GM18511 (cell line): Measurements from ENCODE around the gene FAM89B.

Experiments
- ATAC-seq: cut with Tn5 transposase; IDR thresholded peaks from one replicate; pipeline ENCODE4 v1.9.1; 2021; ENCODE audit warnings: mild to moderate bottlenecking, moderate library complexity; ENCODE audit not compliant: unreplicated experiment

FAM89B gene

DNA sequence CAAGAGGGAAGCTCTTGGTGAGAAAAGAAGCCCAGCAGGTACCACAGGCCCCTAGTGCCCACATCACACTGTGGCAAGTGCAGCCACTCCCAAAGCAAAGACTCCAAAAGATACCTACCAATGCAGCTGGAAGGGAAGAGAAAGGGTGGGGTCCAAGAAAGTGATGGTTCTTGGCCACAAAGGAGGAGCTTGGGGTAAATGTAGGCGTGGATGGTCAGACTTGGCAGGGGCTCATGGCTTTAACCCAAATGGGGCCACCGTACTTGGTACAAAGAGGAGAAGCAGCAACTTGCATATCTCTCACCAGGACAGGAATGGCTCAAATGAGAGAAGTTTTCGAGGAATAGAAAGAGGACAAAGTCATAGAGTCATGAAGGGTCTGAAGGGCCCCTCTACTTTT lies 36.9 kb downstream of the FAM89B start:
- ATAC-seq = no peak

DNA sequence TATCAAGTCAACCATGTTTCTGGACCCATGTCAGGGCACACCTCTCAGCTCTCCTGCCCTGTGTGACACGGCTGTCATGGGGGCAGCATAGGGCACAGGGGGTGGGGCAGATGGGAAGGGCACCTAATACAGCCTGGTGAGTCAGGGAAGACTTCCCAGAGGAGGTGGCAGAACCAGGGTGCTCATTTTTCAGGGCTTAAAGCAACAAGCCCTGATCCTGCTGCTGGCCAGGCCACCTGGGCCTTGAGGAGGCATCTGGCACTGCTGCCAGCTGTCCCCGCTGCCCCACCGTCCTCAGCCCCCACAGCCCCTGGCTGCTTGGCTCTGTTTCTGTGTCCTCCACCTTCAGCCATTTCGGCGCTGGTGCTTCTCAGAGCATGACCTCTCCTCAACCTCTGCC lies 37.3 kb downstream of the FAM89B start:
- ATAC-seq = no peak

GRCh38 chr11:65610404-65610803 lies 38.1 kb downstream of the FAM89B start:
- no peak for ATAC-seq

DNA sequence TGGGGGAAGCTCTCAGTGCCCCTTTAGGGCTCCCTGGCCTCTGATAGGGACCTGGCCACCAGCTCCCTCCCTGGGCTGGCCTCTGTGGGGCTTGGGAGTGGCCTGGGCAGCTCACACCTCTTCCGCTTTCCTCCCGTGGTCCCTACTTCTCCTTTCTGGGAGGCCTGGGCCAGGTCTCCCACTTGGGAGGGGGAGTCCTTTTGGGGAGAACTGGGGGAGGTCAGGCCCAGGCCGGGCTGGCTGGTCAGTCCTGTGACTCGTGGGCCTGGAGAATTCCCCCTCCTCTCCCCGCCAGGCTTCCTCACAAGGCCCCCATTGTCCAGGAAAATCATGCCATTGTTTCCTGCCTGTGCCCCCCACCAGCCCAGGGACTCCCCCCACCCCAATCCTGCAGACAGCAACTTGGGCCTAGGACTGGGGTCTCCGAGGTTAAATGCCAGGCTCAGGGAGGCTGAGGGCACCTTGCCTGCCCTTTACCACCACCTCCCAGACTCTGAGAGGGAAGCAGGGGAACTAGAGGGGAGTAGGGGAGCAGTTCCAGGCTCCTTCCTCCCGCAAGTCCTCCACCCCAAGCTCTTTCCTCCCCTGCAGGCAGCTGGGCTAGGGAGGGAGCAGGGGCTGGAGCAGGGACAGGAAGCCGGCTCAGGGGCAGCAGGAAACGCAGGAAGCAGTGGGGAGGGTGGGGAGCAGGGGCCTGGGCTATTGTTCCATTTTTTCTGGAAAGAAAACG lies 38.9 kb downstream of the FAM89B start:
- no peak for ATAC-seq

- ATAC-seq = no peak
Measured at GRCh38 chr11:65611758-65612603, 39.6 kb downstream of the FAM89B start.

- no peak for ATAC-seq
Measured at GRCh38 chr11:65612691-65613090, 40.4 kb downstream of the FAM89B start.

- no peak for ATAC-seq
Measured at GRCh38 chr11:65613091-65613928, 41.0 kb downstream of the FAM89B start.

- peak; percentile 78 for ATAC-seq
Measured at GRCh38 chr11:65615229-65615949, 43.1 kb downstream of the FAM89B start, which contains the start of gene PCNX3. PCNX3 (plus strand) TSS chr11:65615776; CDS start chr11:65616312, 536 bp downstream.

GRCh38 chr11:65615950-65616574 lies 43.7 kb downstream of the FAM89B start:
- peak; percentile 10 for ATAC-seq

DNA sequence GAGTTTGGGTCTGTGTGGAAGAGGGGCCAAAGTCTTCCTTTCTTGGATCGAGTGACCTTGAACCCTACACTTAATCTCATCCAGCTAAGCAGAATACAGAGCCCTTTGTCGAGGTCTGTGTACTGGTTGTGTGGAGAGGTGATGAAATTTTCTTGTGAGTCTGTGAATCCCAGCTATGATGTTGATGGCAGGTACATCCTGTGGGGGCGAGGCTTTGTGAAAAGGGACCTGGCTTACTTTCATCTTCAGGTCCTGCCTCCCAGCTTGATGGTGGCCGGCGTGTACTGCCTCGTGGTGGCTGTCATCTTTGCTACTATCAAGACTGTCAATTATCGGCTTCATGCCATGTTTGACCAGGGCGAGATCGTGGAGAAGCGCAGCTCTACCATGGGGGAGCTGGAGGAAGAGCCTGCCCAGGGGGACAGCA lies 44.2 kb downstream of the FAM89B start:
- no peak for ATAC-seq

GRCh38 chr11:65617136-65617850 lies 45.0 kb downstream of the FAM89B start:
- ATAC-seq = no peak

DNA sequence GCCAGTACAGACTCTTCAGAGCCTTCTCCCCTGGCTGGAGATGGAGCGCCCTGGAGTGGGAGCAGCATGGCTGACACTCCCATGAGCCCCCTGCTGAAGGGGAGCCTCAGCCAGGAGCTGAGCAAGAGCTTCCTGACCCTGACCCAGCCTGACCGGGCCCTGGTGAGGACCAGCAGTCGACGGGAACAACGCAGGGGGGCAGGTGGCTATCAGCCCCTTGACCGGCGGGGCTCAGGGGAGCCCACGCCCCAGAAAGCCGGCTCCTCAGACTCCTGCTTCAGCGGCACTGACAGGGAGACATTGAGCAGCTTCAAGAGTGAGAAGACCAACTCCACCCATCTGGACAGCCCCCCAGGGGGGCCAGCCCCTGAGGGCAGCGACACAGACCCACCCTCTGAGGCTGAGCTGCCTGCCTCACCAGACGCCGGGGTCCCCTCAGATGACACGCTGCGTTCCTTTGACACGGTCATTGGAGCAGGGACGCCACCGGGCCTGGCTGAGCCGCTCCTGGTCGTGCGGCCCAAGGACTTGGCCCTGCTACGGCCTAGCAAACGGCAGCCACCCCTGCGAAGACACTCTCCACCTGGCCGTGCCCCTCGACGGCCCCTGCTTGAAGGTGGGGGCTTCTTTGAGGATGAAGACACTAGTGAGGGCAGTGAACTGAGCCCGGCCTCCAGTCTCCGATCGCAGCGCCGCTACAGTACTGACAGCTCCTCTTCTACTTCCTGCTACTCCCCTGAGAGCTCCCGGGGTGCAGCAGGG lies 45.8 kb downstream of the FAM89B start:
- ATAC-seq = no peak

DNA sequence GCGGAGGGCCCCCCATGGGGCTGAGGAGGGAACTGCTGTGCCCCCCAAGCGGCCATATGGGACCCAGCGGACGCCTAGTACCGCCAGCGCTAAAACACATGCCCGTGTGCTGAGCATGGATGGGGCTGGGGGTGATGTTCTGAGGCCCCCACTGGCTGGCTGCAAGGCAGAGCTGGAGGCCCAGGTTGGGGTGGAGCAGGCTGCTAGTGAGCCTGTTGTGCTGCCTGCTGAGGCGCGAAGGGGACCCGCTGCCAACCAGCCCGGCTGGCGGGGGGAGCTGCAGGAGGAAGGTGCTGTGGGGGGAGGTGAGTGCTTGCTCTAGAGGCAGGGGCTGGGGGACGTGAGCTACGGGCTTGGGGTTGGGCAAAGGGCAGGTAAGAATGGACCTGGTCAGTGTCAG lies 46.4 kb downstream of the FAM89B start:
- ATAC-seq = no peak

- no peak for ATAC-seq
Measured at GRCh38 chr11:65619281-65619928, 47.1 kb downstream of the FAM89B start.

GRCh38 chr11:65620666-65621065 lies 48.3 kb downstream of the FAM89B start:
- ATAC-seq = no peak

- no peak for ATAC-seq
Measured at GRCh38 chr11:65621460-65621859, 49.1 kb downstream of the FAM89B start.

DNA sequence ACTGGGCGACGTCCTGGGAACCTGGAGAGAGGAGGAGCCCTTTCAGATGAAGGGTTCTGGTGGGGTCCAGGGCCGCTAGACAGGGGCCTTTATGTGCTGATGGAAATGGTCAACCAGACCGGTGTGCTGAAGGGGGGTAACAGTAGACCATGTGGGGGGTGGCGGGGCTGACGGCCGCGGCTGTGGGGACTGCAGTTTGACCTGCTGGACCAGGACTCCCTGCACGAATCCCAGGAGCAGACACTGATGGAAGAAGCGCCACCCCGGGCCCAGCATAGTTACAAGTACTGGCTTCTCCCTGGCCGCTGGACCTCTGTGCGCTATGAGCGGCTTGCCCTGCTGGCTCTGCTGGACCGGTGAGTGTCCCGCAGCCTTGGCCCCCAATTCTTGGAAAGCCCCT lies 49.7 kb downstream of the FAM89B start:
- ATAC-seq = no peak

- no peak for ATAC-seq
Measured at GRCh38 chr11:65623177-65623576, 50.8 kb downstream of the FAM89B start.
